H9 (cell line): Measurements from ENCODE around the gene TNIP1. TPM values are rescaled to one million over a fixed set of nuclear protein-coding genes. Genes with fewer than 3 reads are reported as not detected.

Source experiments
- DNase-seq: peaks from one replicate; pipeline ENCODE4 v3.0.0-alpha.2; 2017
- H2AFZ ChIP-seq: one replicate; pipeline ENCODE4 v1.6.1; 2013; ENCODE audit warnings: mild to moderate bottlenecking, low read length, control low read depth, moderate library complexity
- H2AK5ac ChIP-seq: 2 replicates; pipeline ENCODE4 v1.6.1; 2013; ENCODE audit warnings: low read length, control low read depth, mixed read lengths; ENCODE audit not compliant: insufficient read length
- H2BK120ac ChIP-seq: one replicate; pipeline ENCODE4 v1.6.1; 2013; ENCODE audit warnings: low read depth, mild to moderate bottlenecking, low read length, control low read depth, inconsistent platforms; ENCODE audit not compliant: poor library complexity, severe bottlenecking
- H2BK12ac ChIP-seq: 2 replicates; pipeline ENCODE4 v1.6.1; 2013; ENCODE audit warnings: low read length, control low read depth, mixed read lengths, low read depth; ENCODE audit not compliant: insufficient read length
- H2BK15ac ChIP-seq: 2 replicates; pipeline ENCODE4 v1.6.1; 2013; ENCODE audit warnings: low read depth, low read length, control low read depth
- H2BK20ac ChIP-seq: one replicate; pipeline ENCODE4 v1.6.1; 2013; ENCODE audit warnings: low read depth, mild to moderate bottlenecking, low read length, control low read depth, inconsistent platforms; ENCODE audit not compliant: poor library complexity, severe bottlenecking
- H2BK5ac ChIP-seq: 2 replicates; pipeline ENCODE4 v1.6.1; 2013; ENCODE audit warnings: low read length, control low read depth, mixed read lengths; ENCODE audit not compliant: insufficient read length
- H3K14ac ChIP-seq: 2 replicates; pipeline ENCODE4 v1.6.1; 2013; ENCODE audit warnings: low read length, control low read depth; ENCODE audit not compliant: insufficient read depth
- H3K18ac ChIP-seq: 2 replicates; pipeline ENCODE4 v1.6.1; 2013; ENCODE audit warnings: low read depth, mild to moderate bottlenecking, mixed read lengths, low read length, control low read depth; ENCODE audit not compliant: insufficient read length
- H3K23ac ChIP-seq: 2 replicates; pipeline ENCODE4 v1.6.1; 2013; ENCODE audit warnings: low read length, control low read depth, mixed read lengths, low read depth; ENCODE audit not compliant: insufficient read length
- H3K23me2 ChIP-seq: 2 replicates; pipeline ENCODE4 v1.6.1; 2013; ENCODE audit warnings: low read depth, mild to moderate bottlenecking, mixed read lengths, low read length, control low read depth; ENCODE audit not compliant: insufficient read length, poor library complexity, severe bottlenecking
- H3K27ac ChIP-seq: 2 replicates; pipeline ENCODE4 v1.5.1; 2013; ENCODE audit warnings: low read length, control low read depth, mixed read lengths, low read depth; ENCODE audit not compliant: insufficient read length
- H3K27me3 ChIP-seq: 2 replicates; pipeline ENCODE4 v1.6.1; 2013; ENCODE audit warnings: low read length, control low read depth, inconsistent platforms; ENCODE audit not compliant: insufficient read depth
- H3K4ac ChIP-seq: 2 replicates; pipeline ENCODE4 v1.6.1; 2013; ENCODE audit warnings: low read depth, mild to moderate bottlenecking, control low read depth, inconsistent platforms, low read length, moderate library complexity
- H3K4me1 ChIP-seq: 2 replicates; pipeline ENCODE4 v1.6.1; 2013; ENCODE audit warnings: low read length, control low read depth, inconsistent platforms; ENCODE audit not compliant: insufficient read depth
- H3K4me2 ChIP-seq: 2 replicates; pipeline ENCODE4 v1.6.1; 2013; ENCODE audit warnings: low read length, control low read depth, mixed read lengths; ENCODE audit not compliant: insufficient read length, insufficient read depth
- H3K56ac ChIP-seq: 2 replicates; pipeline ENCODE4 v1.6.1; 2013; ENCODE audit warnings: low read depth, mild to moderate bottlenecking, mixed read lengths, low read length, control low read depth; ENCODE audit not compliant: insufficient read length
- H3K79me1 ChIP-seq: 2 replicates; pipeline ENCODE4 v1.6.1; 2013; ENCODE audit warnings: low read depth, mild to moderate bottlenecking, moderate library complexity, low read length, control low read depth, inconsistent platforms; ENCODE audit not compliant: insufficient read depth, poor library complexity, severe bottlenecking
- H3K79me2 ChIP-seq: 2 replicates; pipeline ENCODE4 v1.6.1; 2013; ENCODE audit warnings: low read length, control low read depth, inconsistent platforms; ENCODE audit not compliant: insufficient read depth
- H3K9ac ChIP-seq: 2 replicates; pipeline ENCODE4 v1.6.1; 2013; ENCODE audit warnings: low read length, control low read depth, mixed read lengths; ENCODE audit not compliant: insufficient read length; ENCODE audit errors: extremely low read depth
- H3K9me3 ChIP-seq: one replicate; pipeline ENCODE4 v1.6.1; 2013; ENCODE audit warnings: low read depth, low read length, inconsistent platforms; ENCODE audit not compliant: control insufficient read depth
- H3T11ph ChIP-seq: one replicate; pipeline ENCODE4 v1.6.1; 2013; ENCODE audit warnings: mild to moderate bottlenecking, low read length, control low read depth, inconsistent platforms
- H4K20me1 ChIP-seq: one replicate; pipeline ENCODE4 v1.6.1; 2013; ENCODE audit not compliant: control insufficient read depth, insufficient read length, insufficient read depth
- H4K5ac ChIP-seq: 2 replicates; pipeline ENCODE4 v1.6.1; 2013; ENCODE audit warnings: low read depth, mild to moderate bottlenecking, mixed read lengths, low read length, control low read depth; ENCODE audit not compliant: insufficient read length
- H4K8ac ChIP-seq: replicated peaks from 2 replicates; pipeline ENCODE4 v1.6.1; 2013; ENCODE audit warnings: low read length, control low read depth, mixed read lengths, low read depth; ENCODE audit not compliant: insufficient read length
- H4K91ac ChIP-seq: 2 replicates; pipeline ENCODE4 v1.6.1; 2013; ENCODE audit warnings: low read depth, mild to moderate bottlenecking, moderate library complexity, mixed read lengths, low read length, control low read depth; ENCODE audit not compliant: insufficient read length
- H3K27ac Mint-ChIP-seq, 3 experiments: 2 replicates in 2 of 3; 3 replicates in 1 of 3; pipeline ENCODE4 v1.8.0; 2020 to 2021; ENCODE audit warnings: mixed read lengths in 3 of 3, mild to moderate bottlenecking in 1 of 3, moderate library complexity in 1 of 3
- H3K27me3 Mint-ChIP-seq: 2 replicates; pipeline ENCODE4 v1.8.0; 2021; ENCODE audit warnings: low read depth, mild to moderate bottlenecking, moderate library complexity, mixed read lengths
- H3K36me3 Mint-ChIP-seq, 3 experiments: 2 replicates in 2 of 3; 3 replicates in 1 of 3; pipeline ENCODE4 v1.8.0; 2020 to 2021; ENCODE audit warnings: low read depth in 3 of 3, mixed read lengths in 3 of 3; ENCODE audit not compliant: insufficient read depth in 1 of 3
- H3K4me1 Mint-ChIP-seq, 2 experiments: 2 replicates each; pipeline ENCODE4 v1.8.0; 2020; ENCODE audit warnings: mixed read lengths in 2 of 2
- H3K4me3 Mint-ChIP-seq, 2 experiments: 2 replicates in 1 of 2; 3 replicates in 1 of 2; pipeline ENCODE4 v1.8.0; 2020 to 2021; ENCODE audit warnings: mild to moderate bottlenecking in 2 of 2, mixed read lengths in 2 of 2, moderate library complexity in 1 of 2
- H3K9me3 Mint-ChIP-seq, 2 experiments: 2 replicates in 1 of 2; 3 replicates in 1 of 2; pipeline ENCODE4 v1.8.0; 2020; ENCODE audit warnings: mild to moderate bottlenecking in 2 of 2, mixed read lengths in 2 of 2, moderate library complexity in 1 of 2
- CTCF ChIP-seq: fragments of 200-600 bp; sonication (generic); conservative IDR thresholded peaks from 3 replicates; pipeline ENCODE4 v1.8.0; 2021; ENCODE audit warnings: antibody characterized with exemption, mild to moderate bottlenecking
- WGBS: extraction: QIAGEN DNeasy Blood & Tissue Kit; methylation state at CpG from one replicate; pipeline ENCODE4 v1.1.7; 2013; ENCODE audit warnings: missing lambda C conversion rate, low lambda C conversion rate, mixed read lengths; ENCODE audit not compliant: insufficient read length; ENCODE audit errors: extremely low coverage; 5-methylcytosine and 5-hydroxymethylcytosine counted together
- total RNA-seq: library from RNA; stranded (reverse); gene quantifications from 2 replicates; pipeline ENCODE4 v1.2.1, GENCODE V29; 2021

TNIP1 gene
- total RNA-seq, 1 experiment from 2014 or later = 40.8 TPM

- H3K27ac Mint-ChIP-seq = no peak overlapping the region
- no peak overlapping the region for H3T11ph ChIP-seq
- no peak overlapping the region for H3K4me2 ChIP-seq
- no peak overlapping the region for H3K4ac ChIP-seq
- WGBS = no CpG with 5 or more reads among the region's 10 CpGs
- H2BK15ac ChIP-seq = no peak overlapping the region
- H3K4me3 Mint-ChIP-seq = no peak overlapping the region
- no peak overlapping the region for H3K27ac ChIP-seq
- no peaks in the 10 kb centered on the region for H3K9me3 ChIP-seq
- H4K5ac ChIP-seq = no peak overlapping the region
- H2AK5ac ChIP-seq = no peak overlapping the region
- no peak overlapping the region for H4K91ac ChIP-seq
- H4K20me1 ChIP-seq = no peaks in the 10 kb centered on the region
- peaks cover 1% of the 10 kb centered on the region; the same call in 1 of the 2 replicates for H3K27me3 Mint-ChIP-seq
- H4K8ac ChIP-seq = no peak overlapping the region
- no peak overlapping the region for H2BK120ac ChIP-seq
- no peak overlapping the region for H2BK12ac ChIP-seq
- no peak overlapping the region for H3K14ac ChIP-seq
- H2BK5ac ChIP-seq = no peak overlapping the region
- no peak for TF ChIP-seq CTCF
- no peak overlapping the region for H2BK20ac ChIP-seq
- no peaks in the 10 kb centered on the region for H3K79me1 ChIP-seq
- H3K23me2 ChIP-seq = no peaks in the 10 kb centered on the region
- peaks cover 15% of the 10 kb centered on the region in 2 experiments for H3K4me1 Mint-ChIP-seq
- H3K18ac ChIP-seq = no peak overlapping the region
- no peaks in the 10 kb centered on the region for H3K4me1 ChIP-seq
- DNase-seq = no peak
- no peaks in the 10 kb centered on the region for H3K27me3 ChIP-seq
- no peaks in the 10 kb centered on the region for H3K36me3 Mint-ChIP-seq
- no peak overlapping the region for H3K23ac ChIP-seq
- no peaks in the 10 kb centered on the region for H3K79me2 ChIP-seq
- no peak overlapping the region for H3K56ac ChIP-seq
- H3K9ac ChIP-seq = no peak overlapping the region
- no peak overlapping the region for H2AFZ ChIP-seq
- H3K9me3 Mint-ChIP-seq = no peaks in the 10 kb centered on the region
Observed at GRCh38 chr5:151086905-151087360, 6.1 kb upstream of the TNIP1 start.
